Measurements from ENCODE around the gene COL9A3.

Gene COL9A3

DNA sequence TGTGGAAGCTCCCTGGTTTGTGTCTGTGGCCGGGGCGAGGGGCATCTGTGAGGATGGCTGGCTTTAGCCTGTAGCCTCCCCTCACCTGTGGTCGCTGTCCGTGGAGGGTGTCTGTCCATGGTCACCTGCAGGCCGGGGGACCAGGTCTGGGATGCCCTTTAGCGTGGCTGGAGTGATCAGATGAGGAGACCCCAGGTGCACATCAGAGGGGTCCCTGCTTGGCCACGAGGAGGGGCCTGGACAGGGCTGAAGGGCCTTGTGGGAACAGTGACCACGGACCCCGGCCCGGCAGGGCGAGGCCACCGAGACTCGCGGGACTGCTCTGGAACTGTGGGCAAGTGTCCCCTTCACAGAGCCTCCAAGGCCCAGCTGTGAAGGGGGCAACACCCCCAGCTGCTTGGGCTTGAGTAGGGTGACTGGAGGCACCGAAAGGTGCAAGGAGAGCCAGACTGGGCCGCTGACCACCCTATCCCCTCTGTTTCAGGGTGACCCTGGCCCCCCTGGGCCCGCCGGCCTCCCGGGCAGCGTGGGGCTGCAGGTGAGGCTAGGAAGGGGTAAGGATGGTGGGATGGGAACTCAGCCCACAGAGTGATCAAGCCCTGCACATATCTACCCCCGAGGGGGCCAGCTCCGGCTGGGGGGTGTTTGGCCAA, 8.6 kb downstream of the COL9A3 start:
- Histone ChIP-seq H3K4me2 (ENCODE audit: low read length) (no peak overlapping the region), H3K27me3 (ENCODE audit: control insufficient read depth, insufficient read depth, low read length) (no peaks in the 10 kb centered on the region), H3K36me3 (ENCODE audit: control insufficient read depth, insufficient read depth, low read length) (no peaks in the 10 kb centered on the region), H2AFZ (no peak overlapping the region), H3K9ac (no peak overlapping the region), H3K4me3 (ENCODE audit: low read depth, low read length) (no peak overlapping the region), H3K9me3 (ENCODE audit: control insufficient read depth, low read length) (no peaks in the 10 kb centered on the region), H3K79me2 (no peaks in the 10 kb centered on the region), H3K27ac (no peak overlapping the region), H3K4me1 (no peaks in the 10 kb centered on the region)
- TF ChIP-seq CTCF (IDR thresholded peaks at IDR 0.05) = no peak

- Histone ChIP-seq H3K36me3 (ENCODE audit: control insufficient read depth, insufficient read depth, low read length) (no peaks in the 10 kb centered on the region), H3K9me3 (ENCODE audit: control insufficient read depth, low read length) (no peaks in the 10 kb centered on the region), H3K4me1 (no peaks in the 10 kb centered on the region), H3K9ac (no peak overlapping the region), H3K27ac (no peak overlapping the region), H3K4me2 (ENCODE audit: low read length) (no peak overlapping the region), H3K4me3 (ENCODE audit: low read depth, low read length) (no peak overlapping the region), H3K79me2 (no peaks in the 10 kb centered on the region), H2AFZ (no peak overlapping the region), H3K27me3 (ENCODE audit: control insufficient read depth, insufficient read depth, low read length) (no peaks in the 10 kb centered on the region)
- TF ChIP-seq CTCF (IDR thresholded peaks at IDR 0.05) = no peak
These were observed 9.3 kb downstream of the COL9A3 start for GRCh38 chr20:62825986-62826645.

DNA sequence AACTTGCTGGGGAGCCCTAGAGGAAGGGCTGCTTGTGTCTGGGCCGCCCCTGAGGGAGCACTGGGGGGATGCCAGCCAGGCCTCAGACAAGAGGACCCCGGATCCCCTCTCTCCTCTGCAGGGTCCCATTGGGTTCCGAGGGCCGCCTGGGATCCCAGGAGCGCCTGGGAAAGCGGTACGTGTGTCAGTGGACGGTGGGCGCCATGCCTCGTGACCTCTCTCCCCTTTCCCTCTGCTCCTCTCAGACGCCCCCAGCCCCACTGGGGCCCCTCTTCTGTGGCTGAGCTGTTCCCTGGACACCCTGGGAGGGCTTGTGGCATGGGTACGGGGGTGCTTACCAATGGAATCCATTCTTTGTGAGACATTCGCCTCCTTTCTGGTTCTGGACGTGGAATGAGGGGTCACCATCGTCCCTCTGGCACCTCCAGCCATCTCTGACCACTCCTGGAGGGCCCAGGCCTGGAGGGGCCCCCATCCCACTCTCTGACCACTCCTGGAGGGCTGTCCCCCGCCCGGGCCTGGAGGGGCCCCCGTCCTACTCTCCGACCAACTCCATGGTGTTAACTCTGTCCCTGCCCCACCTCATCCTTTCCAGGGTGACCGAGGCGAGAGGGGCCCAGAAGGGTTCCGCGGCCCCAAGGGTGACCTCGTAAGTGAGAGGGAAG, 9.9 kb downstream of the COL9A3 start:
- TF ChIP-seq CTCF (IDR thresholded peaks at IDR 0.05) = no peak
- Histone ChIP-seq H3K36me3 (ENCODE audit: control insufficient read depth, insufficient read depth, low read length) (no peaks in the 10 kb centered on the region), H3K4me3 (ENCODE audit: low read depth, low read length) (no peak overlapping the region), H3K4me1 (no peaks in the 10 kb centered on the region), H2AFZ (no peak overlapping the region), H3K9ac (no peak overlapping the region), H3K4me2 (ENCODE audit: low read length) (no peak overlapping the region), H3K27me3 (ENCODE audit: control insufficient read depth, insufficient read depth, low read length) (no peaks in the 10 kb centered on the region), H3K79me2 (no peaks in the 10 kb centered on the region), H3K9me3 (ENCODE audit: control insufficient read depth, low read length) (no peaks in the 10 kb centered on the region), H3K27ac (no peak overlapping the region)

- no peaks in the 10 kb centered on the region for H3K79me2 ChIP-seq
- H3K27me3 ChIP-seq (ENCODE audit: control insufficient read depth, insufficient read depth, low read length) = no peaks in the 10 kb centered on the region
- no peak overlapping the region for H3K4me2 ChIP-seq (ENCODE audit: low read length)
- H3K9me3 ChIP-seq (ENCODE audit: control insufficient read depth, low read length) = no peaks in the 10 kb centered on the region
- no peak overlapping the region for H2AFZ ChIP-seq
- no peak overlapping the region for H3K27ac ChIP-seq
- no peaks in the 10 kb centered on the region for H3K36me3 ChIP-seq (ENCODE audit: control insufficient read depth, insufficient read depth, low read length)
- H3K9ac ChIP-seq = no peak overlapping the region
- no peak for TF ChIP-seq CTCF (IDR thresholded peaks at IDR 0.05)
- no peak overlapping the region for H3K4me3 ChIP-seq (ENCODE audit: low read depth, low read length)
- H3K4me1 ChIP-seq = no peaks in the 10 kb centered on the region
These were observed 10.6 kb downstream of the COL9A3 start for GRCh38 chr20:62827311-62828038.

Measured in parathyroid adenoma (tissue), 2 donors.